Activated B cell treated with CpG ODN at 0.5 μM for 24 hours (primary cell): ENCODE results near the gene TTC7B. TPM values are rescaled to one million over a fixed set of nuclear protein-coding genes. Genes with fewer than 3 reads are reported as not detected.

Source experiments
- ATAC-seq: fragments of 200-7000 bp; cut with Tn5 transposase; one replicate; pipeline ENCODE4 v1.10.0; 2021; ENCODE audit warnings: low read depth, mild to moderate bottlenecking, moderate library complexity
- CTCF ChIA-PET: fragments of 350-600 bp; sonication (Branson Sonifier 250); formaldehyde crosslinking; loops from one replicate; lab custom pipeline; 2021; ENCODE audit warnings: antibody characterized with exemption; lab: Charles Lee
- POLR2A ChIA-PET: fragments of 350-600 bp; sonication (Branson Sonifier 250); formaldehyde crosslinking; loops from one replicate; lab custom pipeline; 2021; ENCODE audit warnings: antibody characterized with exemption; lab: Charles Lee
- DNase-seq: peaks from one replicate; pipeline ENCODE4 v3.0.0; 2022
- H3K27ac Mint-ChIP-seq: one replicate; pipeline ENCODE4 v1.8.0; 2020; ENCODE audit warnings: mixed read lengths
- H3K27me3 Mint-ChIP-seq: one replicate; pipeline ENCODE4 v1.8.0; 2021; ENCODE audit warnings: mixed read lengths
- H3K36me3 Mint-ChIP-seq: one replicate; pipeline ENCODE4 v1.8.0; 2021; ENCODE audit warnings: low read depth, mixed read lengths
- H3K4me1 Mint-ChIP-seq: one replicate; pipeline ENCODE4 v1.8.0; 2021; ENCODE audit warnings: mixed read lengths
- H3K4me3 Mint-ChIP-seq: one replicate; pipeline ENCODE4 v1.8.0; 2020; ENCODE audit warnings: mild to moderate bottlenecking, mixed read lengths
- H3K9me3 Mint-ChIP-seq: one replicate; pipeline ENCODE4 v1.8.0; 2020; ENCODE audit warnings: mixed read lengths
- intact Hi-C: fragments of 100-400 bp; cut with micrococcal nuclease; formaldehyde crosslinking; loops from one replicate; pipeline ENCODE4 v1.15.1; 2024
- total RNA-seq: library from RNA; stranded (reverse); gene quantifications from 2 replicates; pipeline ENCODE4 v1.2.3, GENCODE V29; 2022
- TF ChIP-seq, protein P1 (sequence below): fragments of 200-600 bp; IDR thresholded peaks from one replicate; pipeline ENCODE4 v1.8.0; 2022; ENCODE audit warnings: antibody characterized with exemption, mild to moderate bottlenecking

The TTC7B gene
- total RNA-seq, 1 donor from 2014 or later: 1.9 TPM

DNA sequence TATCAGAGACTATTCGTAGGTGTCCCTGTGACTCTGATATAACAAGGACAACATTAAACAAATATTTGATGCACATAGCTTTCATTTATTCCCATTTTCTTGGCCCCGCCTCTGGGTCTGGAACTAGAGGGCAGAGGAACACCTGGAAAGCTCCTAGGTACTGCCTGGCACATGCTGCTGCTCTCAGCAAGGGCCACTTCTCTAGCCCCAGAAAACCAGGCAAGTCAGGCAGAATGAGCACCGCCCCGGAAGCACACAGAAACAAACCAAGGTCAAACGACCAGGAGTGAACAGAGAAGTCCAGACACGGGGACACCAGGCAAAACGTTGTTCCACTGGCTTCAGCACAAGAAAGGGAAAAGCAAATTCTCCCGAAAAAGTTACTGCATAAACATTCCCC lies 76.1 kb downstream of the TTC7B start:
- CTCF ChIA-PET: no interaction called here
- POLR2A ChIA-PET: no interaction called here
- H3K27me3 Mint-ChIP-seq: no peaks in the 10 kb centered on the region
- no peaks in the 10 kb centered on the region for H3K36me3 Mint-ChIP-seq
- H3K4me3 Mint-ChIP-seq: no peak overlapping the region
- H3K4me1 Mint-ChIP-seq: no peaks in the 10 kb centered on the region
- H3K27ac Mint-ChIP-seq: no peak overlapping the region
- TF ChIP-seq, protein P1, sequence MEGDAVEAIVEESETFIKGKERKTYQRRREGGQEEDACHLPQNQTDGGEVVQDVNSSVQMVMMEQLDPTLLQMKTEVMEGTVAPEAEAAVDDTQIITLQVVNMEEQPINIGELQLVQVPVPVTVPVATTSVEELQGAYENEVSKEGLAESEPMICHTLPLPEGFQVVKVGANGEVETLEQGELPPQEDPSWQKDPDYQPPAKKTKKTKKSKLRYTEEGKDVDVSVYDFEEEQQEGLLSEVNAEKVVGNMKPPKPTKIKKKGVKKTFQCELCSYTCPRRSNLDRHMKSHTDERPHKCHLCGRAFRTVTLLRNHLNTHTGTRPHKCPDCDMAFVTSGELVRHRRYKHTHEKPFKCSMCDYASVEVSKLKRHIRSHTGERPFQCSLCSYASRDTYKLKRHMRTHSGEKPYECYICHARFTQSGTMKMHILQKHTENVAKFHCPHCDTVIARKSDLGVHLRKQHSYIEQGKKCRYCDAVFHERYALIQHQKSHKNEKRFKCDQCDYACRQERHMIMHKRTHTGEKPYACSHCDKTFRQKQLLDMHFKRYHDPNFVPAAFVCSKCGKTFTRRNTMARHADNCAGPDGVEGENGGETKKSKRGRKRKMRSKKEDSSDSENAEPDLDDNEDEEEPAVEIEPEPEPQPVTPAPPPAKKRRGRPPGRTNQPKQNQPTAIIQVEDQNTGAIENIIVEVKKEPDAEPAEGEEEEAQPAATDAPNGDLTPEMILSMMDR: no peak
- no peak for DNase-seq
- intact Hi-C loops: no loop called here
- ATAC-seq: no peak
- no peaks in the 10 kb centered on the region for H3K9me3 Mint-ChIP-seq

DNA sequence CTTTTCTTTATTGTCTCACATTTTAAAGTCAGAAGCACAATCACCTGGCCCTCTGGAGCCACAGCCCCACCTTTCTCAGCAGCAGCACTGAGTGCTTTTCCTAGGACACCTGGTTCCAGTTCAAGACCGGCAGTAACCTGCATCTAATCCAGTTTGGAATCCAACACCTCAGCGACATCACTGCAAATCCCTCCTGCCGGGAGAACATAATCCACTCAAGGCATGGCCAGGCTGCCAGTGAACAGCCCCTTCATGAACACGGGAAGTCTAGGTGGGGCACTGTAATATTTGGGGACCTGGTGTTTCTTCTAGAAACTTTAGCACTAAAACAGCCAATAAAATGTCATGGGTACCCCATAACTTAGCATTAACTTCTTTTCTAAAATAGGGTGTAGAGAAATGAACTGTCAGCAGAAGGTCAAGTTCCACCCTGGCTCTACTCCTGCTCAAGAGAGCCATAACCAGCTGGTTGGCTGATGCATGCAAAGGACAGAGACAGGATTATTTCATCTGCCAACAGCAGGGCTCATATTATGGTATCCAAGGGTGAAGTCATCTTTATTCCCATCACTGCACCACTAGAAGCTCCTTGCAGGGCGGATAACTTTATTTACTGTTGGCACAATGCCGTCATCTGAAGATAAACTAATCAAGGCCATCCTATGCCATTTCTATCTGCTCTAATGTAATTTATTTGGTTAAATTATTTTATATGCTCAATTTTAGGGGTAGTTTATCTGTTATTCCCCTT lies 76.7 kb downstream of the TTC7B start:
- intact Hi-C loops: no loop called here
- no peaks in the 10 kb centered on the region for H3K4me1 Mint-ChIP-seq
- TF ChIP-seq, protein P1: no peak

DNA sequence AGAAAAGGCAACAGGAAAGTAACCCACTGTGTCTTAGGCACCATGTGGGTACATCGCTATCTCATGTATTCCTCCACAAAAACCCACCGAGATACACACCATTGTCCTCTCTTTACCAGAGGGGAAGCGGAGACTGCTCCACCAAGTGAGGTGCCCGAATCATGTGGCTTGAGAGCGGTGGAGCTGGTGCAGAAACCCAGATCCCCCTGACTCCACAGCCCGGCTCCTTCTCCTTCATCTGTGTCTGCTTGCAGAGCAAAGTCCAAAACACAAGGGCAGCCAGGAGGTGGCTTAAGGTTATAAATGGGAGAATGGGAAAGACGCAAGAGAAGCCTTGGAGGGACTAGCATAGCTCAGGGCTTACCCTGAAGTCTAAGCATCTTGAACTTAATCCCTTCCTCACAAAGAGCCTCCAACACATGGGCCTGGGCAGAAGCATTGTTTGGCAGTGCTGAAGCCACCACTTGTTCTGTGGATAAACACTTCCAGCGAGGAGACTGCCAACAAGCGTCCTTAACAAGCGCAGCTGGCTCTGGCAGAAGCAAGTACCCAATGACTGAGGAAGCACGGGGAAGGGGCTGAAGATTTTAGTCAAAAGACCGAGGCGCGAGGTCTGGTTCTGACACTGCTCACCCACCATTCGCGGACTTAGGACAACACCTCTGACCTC lies 83.0 kb downstream of the TTC7B start:
- Mint-ChIP-seq H3K27me3 (peaks cover 5% of the 10 kb centered on the region), H3K9me3 (no peaks in the 10 kb centered on the region), H3K36me3 (no peaks in the 10 kb centered on the region), H3K4me3 (no peak overlapping the region), H3K27ac (no peak overlapping the region), H3K4me1 (no peaks in the 10 kb centered on the region)
- CTCF ChIA-PET: no interaction called here
- POLR2A ChIA-PET: no interaction called here
- TF ChIP-seq, protein P1: no peak
- ATAC-seq (no peak), DNase-seq (no peak)
- intact Hi-C loops: no loop called here

More for the DNA sequence above, 76.7 kb downstream of the TTC7B start:
- Mint-ChIP-seq H3K27ac (no peak overlapping the region), H3K36me3 (no peaks in the 10 kb centered on the region), H3K27me3 (no peaks in the 10 kb centered on the region), H3K4me3 (no peak overlapping the region), H3K9me3 (no peaks in the 10 kb centered on the region)
- ATAC-seq: no peak
- DNase-seq: no peak
- POLR2A ChIA-PET: no interaction called here
- CTCF ChIA-PET: no interaction called here

DNA sequence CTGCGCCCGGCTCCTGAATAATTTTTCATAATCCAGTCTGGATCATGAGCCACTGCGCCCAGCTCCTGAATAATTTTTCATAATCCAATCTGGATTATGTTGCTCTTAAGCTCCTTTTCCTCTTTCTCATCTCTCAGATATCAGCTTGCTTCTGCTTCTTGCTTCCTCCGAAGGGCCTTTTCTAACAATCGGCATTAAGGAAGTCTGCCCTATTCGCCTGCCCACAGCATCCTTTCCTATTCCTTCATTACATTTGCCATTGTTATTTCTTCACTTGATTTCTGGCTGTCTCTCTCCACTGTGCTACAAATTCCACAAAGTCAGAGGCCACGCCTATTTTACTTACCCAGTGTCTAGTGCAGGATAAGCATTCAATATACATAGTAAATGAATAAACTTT lies 83.5 kb downstream of the TTC7B start:
- intact Hi-C loops: no loop called here
- H3K4me1 Mint-ChIP-seq: no peaks in the 10 kb centered on the region
- no peaks in the 10 kb centered on the region for H3K9me3 Mint-ChIP-seq
- no peak for ATAC-seq
- ChIA-PET POLR2A (no interaction called here), CTCF (no interaction called here)
- no peaks in the 10 kb centered on the region for H3K36me3 Mint-ChIP-seq
- no peak for DNase-seq
- no peak overlapping the region for H3K4me3 Mint-ChIP-seq
- H3K27me3 Mint-ChIP-seq: peaks cover 5% of the 10 kb centered on the region
- TF ChIP-seq, protein P1: no peak
- no peak overlapping the region for H3K27ac Mint-ChIP-seq

DNA sequence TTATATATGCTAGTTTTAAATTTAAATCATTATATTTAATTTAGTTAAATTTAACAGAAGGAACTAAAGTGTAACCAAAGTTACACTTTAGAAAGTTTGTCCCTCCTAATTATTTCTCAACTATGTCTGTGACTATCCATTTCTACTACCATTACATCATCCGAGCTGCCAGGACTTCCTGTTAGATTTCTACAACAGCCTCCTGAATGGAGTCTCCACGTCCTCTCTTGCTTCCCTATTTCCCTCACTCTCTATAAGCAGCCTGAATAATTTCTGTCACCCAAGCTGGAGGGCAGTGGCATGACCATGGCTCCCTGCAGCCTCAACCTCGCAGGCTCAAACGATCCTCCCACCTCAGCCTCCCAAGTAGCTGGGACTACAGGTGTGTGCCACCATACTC lies 84.1 kb downstream of the TTC7B start:
- Mint-ChIP-seq H3K27ac (no peak overlapping the region), H3K4me3 (no peak overlapping the region), H3K4me1 (no peaks in the 10 kb centered on the region), H3K36me3 (no peaks in the 10 kb centered on the region), H3K9me3 (no peaks in the 10 kb centered on the region), H3K27me3 (peaks cover 5% of the 10 kb centered on the region)
- ATAC-seq: no peak
- ChIA-PET POLR2A (no interaction called here), CTCF (no interaction called here)
- TF ChIP-seq, protein P1: no peak
- no peak for DNase-seq
- intact Hi-C loops: no loop called here
